GM18499 (cell line): ENCODE data around the gene HIVEP3.

Source experiments
- ATAC-seq: cut with Tn5 transposase; IDR thresholded peaks from one replicate; pipeline ENCODE4 v1.9.1; 2021; ENCODE audit warnings: moderate number of reproducible peaks; ENCODE audit not compliant: insufficient read depth, unreplicated experiment

Gene HIVEP3

GRCh38 chr1:41647221-41648135 lies 271.2 kb downstream of the HIVEP3 start:
- ATAC-seq: no peak

DNA sequence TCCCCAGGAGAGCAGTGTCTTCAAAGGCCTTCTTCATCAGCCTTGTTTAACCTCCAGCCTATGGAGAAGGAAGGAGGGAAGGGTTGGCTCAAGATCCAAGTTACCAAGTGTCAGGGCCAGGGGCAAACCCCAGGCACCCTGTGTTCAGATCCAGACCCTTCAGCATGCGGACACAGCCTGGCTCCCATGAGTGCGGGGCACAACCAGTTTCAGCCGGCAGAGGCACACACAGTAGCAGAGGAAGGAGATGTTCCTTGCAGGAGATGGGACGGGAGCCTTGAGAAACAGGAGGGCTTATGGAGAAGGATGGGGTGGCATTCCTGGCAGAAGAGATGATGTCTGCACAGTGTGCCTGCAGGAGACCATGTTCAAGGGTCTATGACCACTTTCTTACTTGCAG lies 272.5 kb downstream of the HIVEP3 start:
- ATAC-seq: no peak

DNA sequence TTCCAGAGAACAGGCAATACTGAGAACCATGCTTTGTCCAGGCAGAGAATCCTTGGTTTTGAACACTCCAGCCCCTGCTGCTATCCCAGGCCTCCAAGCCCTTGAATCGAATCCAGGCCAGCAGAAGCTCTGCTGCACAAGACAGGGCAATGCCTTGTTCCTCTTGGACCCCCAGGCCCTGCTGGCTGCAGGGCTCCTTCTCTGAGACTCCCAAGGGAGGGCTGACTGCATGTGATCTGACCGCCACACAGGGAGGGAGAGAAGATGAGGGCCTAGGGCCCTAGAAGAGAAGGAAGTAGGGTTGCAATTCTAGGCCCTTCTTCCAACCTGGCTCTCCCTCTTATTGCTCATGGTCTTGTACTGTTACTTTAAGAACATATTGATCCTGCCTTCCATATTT lies 273.7 kb downstream of the HIVEP3 start:
- ATAC-seq: no peak

- no peak for ATAC-seq
Measured at GRCh38 chr1:41642922-41643821, 275.6 kb downstream of the HIVEP3 start.

DNA sequence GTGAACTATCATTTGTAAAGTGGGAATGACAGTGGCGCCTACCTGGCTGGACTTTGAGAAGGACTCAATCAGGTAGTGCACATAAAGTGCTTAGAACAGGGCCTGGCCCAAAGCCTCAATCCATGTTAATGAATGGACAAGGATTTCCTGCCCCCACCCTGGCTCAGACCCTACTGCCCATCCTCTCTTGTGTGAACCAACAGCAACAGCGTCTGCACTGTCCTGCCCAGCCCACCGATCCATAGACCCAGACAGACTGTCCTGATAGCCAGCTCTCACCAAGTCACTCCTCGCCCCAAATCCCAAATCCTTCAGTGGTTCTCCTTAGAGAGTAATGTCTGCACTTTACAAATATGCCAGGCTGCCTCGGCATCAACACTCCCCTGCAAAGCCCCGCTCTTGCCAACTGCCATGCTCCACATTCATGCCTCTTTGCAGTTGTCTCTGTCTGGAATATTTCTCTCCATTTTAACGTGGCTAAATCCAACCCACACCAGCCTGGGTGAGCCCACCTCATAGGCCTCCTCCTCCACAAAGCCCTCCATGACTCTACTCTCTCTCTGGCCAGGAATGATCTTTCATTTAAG lies 276.7 kb downstream of the HIVEP3 start:
- no peak for ATAC-seq

DNA sequence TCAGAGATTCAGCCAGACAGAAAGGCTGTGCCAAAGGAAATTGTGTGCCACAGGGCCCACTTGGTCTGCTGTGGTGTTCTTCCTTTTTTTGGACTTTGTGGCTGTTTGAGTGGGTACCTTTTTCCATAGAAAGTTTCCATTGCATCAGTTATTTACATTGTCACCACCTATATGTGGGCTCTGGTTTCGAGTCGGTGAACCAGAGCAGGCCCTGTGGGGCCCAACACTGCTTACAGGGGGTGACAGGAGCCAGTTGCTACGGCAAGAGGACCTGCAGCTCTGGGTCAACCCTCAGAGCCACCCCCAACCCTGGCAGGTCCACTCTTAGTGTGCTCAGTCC lies 277.3 kb downstream of the HIVEP3 start:
- no peak for ATAC-seq

GRCh38 chr1:41640756-41641474 lies 277.8 kb downstream of the HIVEP3 start:
- no peak for ATAC-seq

DNA sequence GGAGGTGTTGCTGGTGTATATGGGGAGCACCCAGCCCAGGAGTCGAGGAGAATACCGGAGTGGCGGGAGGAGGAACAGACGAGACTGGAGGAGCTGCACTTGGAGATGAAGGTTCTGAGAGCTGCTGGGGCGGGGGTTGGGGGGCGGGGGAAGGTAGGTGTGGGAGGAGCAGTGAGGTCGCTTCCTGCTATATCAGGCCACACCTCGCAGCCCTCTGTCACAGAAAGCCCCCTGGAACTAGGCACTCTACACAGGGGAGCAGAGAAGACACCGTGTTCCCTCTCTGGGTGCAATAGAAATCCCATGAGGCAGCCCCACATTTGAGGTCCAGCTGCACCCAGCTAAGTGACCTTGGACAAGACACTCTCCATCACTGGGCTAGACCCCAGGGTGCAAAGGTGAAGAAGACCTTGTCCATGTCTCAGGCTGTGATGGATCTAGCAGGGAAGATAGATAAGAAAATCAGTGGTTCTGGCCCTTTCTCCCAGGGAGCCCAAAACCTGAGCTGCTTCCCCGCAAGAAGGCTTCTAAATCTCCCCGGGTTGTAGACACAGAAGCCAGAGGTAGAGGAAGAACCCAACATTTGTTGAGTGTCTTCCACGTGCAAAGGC lies 278.5 kb downstream of the HIVEP3 start:
- ATAC-seq: no peak

DNA sequence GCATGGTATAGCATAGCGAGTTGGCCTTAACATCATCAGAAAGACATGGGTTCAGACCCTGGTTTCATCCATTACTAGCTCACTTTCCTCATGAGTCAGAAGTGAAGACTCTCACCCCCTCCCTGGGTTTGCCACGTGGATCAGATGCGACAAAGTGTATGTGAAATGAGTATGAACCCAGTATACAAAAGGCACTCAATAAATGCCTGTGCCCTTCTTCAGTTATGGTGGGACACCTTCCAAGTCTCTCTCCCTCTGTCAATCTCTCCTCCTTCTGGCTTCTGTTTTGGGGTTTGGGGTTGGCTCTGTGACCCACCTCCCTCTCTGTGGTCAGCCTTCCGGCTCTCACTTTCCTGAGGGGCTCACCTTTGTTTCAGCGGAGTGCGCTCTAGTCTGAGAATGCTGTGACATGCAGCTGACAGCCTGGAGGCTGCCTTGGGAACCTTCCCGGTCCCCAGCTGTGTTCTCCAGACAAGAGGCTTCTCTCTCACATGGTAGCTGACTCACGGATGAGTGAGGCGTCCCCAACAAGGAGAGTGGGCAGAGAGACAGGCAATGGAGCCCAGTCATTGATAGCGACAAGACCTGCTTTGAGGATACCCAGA lies 279.3 kb downstream of the HIVEP3 start:
- no peak for ATAC-seq

GRCh38 chr1:41638086-41639024 lies 280.4 kb downstream of the HIVEP3 start:
- ATAC-seq: no peak

DNA sequence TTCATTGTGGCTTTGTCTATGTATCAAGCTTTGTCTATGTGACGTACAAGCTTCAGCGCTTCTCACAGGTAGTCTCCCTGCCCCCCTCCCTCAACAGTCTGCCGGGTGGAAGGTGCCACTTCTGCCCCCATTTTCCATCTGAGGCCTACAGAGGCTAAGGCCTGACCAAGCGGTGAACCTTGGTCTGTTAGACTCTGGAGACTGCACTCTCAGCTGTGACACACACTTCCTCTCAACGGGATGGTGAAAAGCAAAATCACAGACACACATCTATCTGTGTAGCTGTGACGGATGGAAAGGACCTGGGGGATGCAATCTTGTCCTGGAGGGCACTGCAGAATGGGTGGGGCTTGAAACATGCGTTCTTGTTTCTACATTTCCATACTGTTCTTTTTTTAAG lies 281.4 kb downstream of the HIVEP3 start:
- no peak for ATAC-seq

- no peak for ATAC-seq
Measured at GRCh38 chr1:41633764-41634163, 285.0 kb downstream of the HIVEP3 start.

- no peak for ATAC-seq
Measured at GRCh38 chr1:41632781-41633575, 285.7 kb downstream of the HIVEP3 start.

GRCh38 chr1:41631971-41632370 lies 286.8 kb downstream of the HIVEP3 start:
- no peak for ATAC-seq

DNA sequence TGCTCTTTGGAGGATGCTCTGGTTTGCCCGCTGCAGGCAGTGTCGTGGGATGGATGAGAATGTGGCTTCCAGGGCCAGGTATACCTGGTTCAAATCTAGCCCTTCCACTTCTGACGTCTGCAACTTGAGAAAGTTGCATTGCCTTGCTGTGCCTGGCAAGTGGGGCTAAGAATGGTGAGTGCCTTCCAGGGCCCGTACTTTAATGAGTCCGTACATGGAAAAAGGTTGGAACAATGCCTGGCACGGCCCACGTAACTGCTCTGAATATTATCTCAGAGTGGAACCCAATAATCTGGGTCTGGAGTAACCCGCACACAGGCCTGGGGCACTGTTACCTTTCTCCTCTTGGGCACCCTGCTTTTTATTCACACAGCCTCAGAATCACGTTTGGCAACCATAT lies 287.6 kb downstream of the HIVEP3 start:
- ATAC-seq: no peak

DNA sequence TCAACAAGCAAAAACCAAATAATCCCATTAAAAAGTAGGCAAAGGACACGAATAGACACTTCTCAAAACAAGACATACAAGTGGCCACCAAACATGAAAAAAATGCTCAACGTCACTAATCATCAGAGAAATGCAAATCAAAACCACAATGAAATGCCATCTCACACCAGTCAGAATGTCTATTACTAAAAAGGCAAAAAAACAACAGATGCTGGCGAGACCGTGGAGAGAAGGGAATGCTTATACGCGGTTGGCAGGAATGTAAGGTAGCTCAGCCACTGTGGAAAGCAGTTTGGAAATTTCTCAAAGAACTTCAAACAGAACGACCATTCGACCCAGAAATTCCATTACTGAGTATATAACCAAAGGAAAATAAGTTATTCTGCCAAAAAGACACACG lies 289.2 kb downstream of the HIVEP3 start:
- no peak for ATAC-seq

GRCh38 chr1:41629141-41629540 lies 289.6 kb downstream of the HIVEP3 start:
- ATAC-seq: no peak
